ENCODE results near the gene RNASE13. TPM values are rescaled to one million over a fixed set of nuclear protein-coding genes. Genes with fewer than 3 reads are reported as not detected.

The RNASE13 gene
- total and polyA plus RNA-seq, 4 donors: not detected

GRCh38 chr14:21039585-21040369, 5.2 kb upstream of the RNASE13 start:
- DNase-seq (peak; percentile 68 to 91 (median 88)), ATAC-seq (ENCODE audit: insufficient read depth, low FRiP score) (no peak)
- Histone ChIP-seq H3K27ac (ENCODE audit: low read depth in 1 of 2, low read length in 1 of 2) (peak overlapping the region; percentile 68 to 71), H3K4me3 (no peak overlapping the region), H3K36me3 (ENCODE audit: control insufficient read depth in 4 of 4, insufficient read depth in 4 of 4, low read length in 4 of 4) (no peaks in the 10 kb centered on the region), H3K9ac (ENCODE audit: insufficient read depth in 1 of 2, low read length in 2 of 2) (peak overlapping the region in 1 of 2 donors; percentile 61), H3K4me1 (ENCODE audit: control insufficient read depth in 5 of 5, insufficient read depth in 5 of 5, low read length in 5 of 5) (peaks cover 12 to 26% (median 23%) of the 10 kb centered on the region in 5 donors), H3K9me3 (ENCODE audit: control insufficient read depth in 4 of 4, insufficient read depth in 3 of 4, low read length in 3 of 4) (peaks cover 0 to 2% (median 0%) of the 10 kb centered on the region in 4 donors), H3K27me3 (ENCODE audit: control insufficient read depth in 3 of 3, insufficient read depth in 3 of 3, low read length in 2 of 3) (no peaks in the 10 kb centered on the region)
- TF ChIP-seq, protein P1, sequence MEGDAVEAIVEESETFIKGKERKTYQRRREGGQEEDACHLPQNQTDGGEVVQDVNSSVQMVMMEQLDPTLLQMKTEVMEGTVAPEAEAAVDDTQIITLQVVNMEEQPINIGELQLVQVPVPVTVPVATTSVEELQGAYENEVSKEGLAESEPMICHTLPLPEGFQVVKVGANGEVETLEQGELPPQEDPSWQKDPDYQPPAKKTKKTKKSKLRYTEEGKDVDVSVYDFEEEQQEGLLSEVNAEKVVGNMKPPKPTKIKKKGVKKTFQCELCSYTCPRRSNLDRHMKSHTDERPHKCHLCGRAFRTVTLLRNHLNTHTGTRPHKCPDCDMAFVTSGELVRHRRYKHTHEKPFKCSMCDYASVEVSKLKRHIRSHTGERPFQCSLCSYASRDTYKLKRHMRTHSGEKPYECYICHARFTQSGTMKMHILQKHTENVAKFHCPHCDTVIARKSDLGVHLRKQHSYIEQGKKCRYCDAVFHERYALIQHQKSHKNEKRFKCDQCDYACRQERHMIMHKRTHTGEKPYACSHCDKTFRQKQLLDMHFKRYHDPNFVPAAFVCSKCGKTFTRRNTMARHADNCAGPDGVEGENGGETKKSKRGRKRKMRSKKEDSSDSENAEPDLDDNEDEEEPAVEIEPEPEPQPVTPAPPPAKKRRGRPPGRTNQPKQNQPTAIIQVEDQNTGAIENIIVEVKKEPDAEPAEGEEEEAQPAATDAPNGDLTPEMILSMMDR (IDR thresholded peaks at IDR 0.05; ENCODE audit: control extremely low read depth, extremely low read depth): peak; percentile 45
- WGBS, 2 donors: 49 to 61% methylated on average over 8 of the region's 8 CpGs

- H3K4me1 ChIP-seq (ENCODE audit: control insufficient read depth in 5 of 5, insufficient read depth in 5 of 5, low read length in 5 of 5): peaks cover 7 to 26% (median 22%) of the 10 kb centered on the region in 5 donors
- H3K9ac ChIP-seq (ENCODE audit: insufficient read depth in 1 of 2, low read length in 2 of 2): peak overlapping the region in 1 of 2 donors; percentile 61
- WGBS, 2 donors: 28 to 49% methylated on average over 10 of the region's 10 CpGs
- H3K4me3 ChIP-seq: no peak overlapping the region
- H3K36me3 ChIP-seq (ENCODE audit: control insufficient read depth in 4 of 4, insufficient read depth in 4 of 4, low read length in 4 of 4): no peaks in the 10 kb centered on the region
- ATAC-seq (ENCODE audit: insufficient read depth, low FRiP score): peak; percentile 15
- peak overlapping the region; percentile 68 to 71 for H3K27ac ChIP-seq (ENCODE audit: low read depth in 1 of 2, low read length in 1 of 2)
- no peaks in the 10 kb centered on the region for H3K27me3 ChIP-seq (ENCODE audit: control insufficient read depth in 3 of 3, insufficient read depth in 3 of 3, low read length in 2 of 3)
- no peaks in the 10 kb centered on the region for H3K9me3 ChIP-seq (ENCODE audit: control insufficient read depth in 4 of 4, insufficient read depth in 3 of 4, low read length in 3 of 4)
- DNase-seq: peak; percentile 89 to 98 (median 94)
- TF ChIP-seq, protein P1 (IDR thresholded peaks at IDR 0.05; ENCODE audit: control extremely low read depth, extremely low read depth): no peak
These were observed 4.1 kb upstream of the RNASE13 start for GRCh38 chr14:21038441-21039422.

GRCh38 chr14:21037156-21037555, 2.5 kb upstream of the RNASE13 start:
- Histone ChIP-seq H3K36me3 (ENCODE audit: control insufficient read depth in 4 of 4, insufficient read depth in 4 of 4, low read length in 4 of 4) (no peaks in the 10 kb centered on the region), H3K4me3 (no peak overlapping the region), H3K9ac (ENCODE audit: insufficient read depth in 1 of 2, low read length in 2 of 2) (no peak overlapping the region), H3K4me1 (ENCODE audit: control insufficient read depth in 5 of 5, insufficient read depth in 5 of 5, low read length in 5 of 5) (peaks cover 0 to 23% (median 20%) of the 10 kb centered on the region in 5 donors), H3K27ac (ENCODE audit: low read depth in 1 of 2, low read length in 1 of 2) (no peak overlapping the region), H3K27me3 (ENCODE audit: control insufficient read depth in 3 of 3, insufficient read depth in 3 of 3, low read length in 2 of 3) (no peaks in the 10 kb centered on the region), H3K9me3 (ENCODE audit: control insufficient read depth in 4 of 4, insufficient read depth in 3 of 4, low read length in 3 of 4) (no peaks in the 10 kb centered on the region)
- no peak for DNase-seq
- WGBS, 2 donors: 80 to 90% methylated on average over 3 of the region's 3 CpGs
- no peak for ATAC-seq (ENCODE audit: insufficient read depth, low FRiP score)
- TF ChIP-seq, protein P1 (IDR thresholded peaks at IDR 0.05; ENCODE audit: control extremely low read depth, extremely low read depth): no peak
